ENCODE results near the gene STXBP6. TPM values are rescaled to one million over a fixed set of nuclear protein-coding genes. Genes with fewer than 3 reads are reported as not detected.

Gene STXBP6
- total and polyA plus RNA-seq, 2 of the 13 experiments (the other 11 are each of a cell fraction or from before 2014, with no cell fraction given), result 35.3 to 42.8 TPM

DNA sequence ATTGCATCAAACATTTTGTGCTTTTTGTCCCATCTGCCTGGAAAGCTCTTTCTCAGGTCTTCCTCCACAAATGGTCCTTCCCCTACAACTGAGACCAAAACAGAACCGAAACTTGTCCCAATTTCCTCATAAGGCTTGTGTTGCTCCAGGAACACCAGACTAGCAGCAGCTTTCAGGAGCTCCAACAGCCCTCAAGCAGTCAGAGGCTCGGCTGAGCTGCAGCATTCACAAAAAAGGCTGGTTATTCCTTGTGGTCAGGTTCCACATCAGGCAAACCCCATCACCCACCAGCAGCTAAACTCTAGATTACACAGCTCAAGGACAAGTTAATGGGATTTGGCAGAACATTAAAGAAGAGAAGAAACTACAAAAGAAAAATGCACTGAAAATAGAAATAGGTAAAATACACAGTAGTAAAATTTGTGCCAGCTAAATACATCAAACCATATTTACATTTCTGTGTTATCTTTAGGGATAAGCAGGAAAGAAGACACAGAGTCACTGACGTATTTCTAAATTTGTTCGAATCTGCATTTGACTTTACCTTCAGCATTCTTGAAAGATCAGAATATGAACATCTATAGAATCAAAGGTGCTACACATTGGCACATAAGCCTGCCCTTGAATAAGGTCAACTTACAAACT lies 141.2 kb downstream of the STXBP6 start (continued):
- TF ChIP-seq, protein P1, sequence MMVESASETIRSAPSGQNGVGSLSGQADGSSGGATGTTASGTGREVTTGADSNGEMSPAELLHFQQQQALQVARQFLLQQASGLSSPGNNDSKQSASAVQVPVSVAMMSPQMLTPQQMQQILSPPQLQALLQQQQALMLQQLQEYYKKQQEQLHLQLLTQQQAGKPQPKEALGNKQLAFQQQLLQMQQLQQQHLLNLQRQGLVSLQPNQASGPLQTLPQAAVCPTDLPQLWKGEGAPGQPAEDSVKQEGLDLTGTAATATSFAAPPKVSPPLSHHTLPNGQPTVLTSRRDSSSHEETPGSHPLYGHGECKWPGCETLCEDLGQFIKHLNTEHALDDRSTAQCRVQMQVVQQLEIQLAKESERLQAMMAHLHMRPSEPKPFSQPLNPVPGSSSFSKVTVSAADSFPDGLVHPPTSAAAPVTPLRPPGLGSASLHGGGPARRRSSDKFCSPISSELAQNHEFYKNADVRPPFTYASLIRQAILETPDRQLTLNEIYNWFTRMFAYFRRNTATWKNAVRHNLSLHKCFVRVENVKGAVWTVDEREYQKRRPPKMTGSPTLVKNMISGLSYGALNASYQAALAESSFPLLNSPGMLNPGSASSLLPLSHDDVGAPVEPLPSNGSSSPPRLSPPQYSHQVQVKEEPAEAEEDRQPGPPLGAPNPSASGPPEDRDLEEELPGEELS (CRISPR knock-in tag; IDR thresholded peaks at IDR 0.05), result peak; percentile 67
- TF ChIP-seq NFKBIZ (CRISPR knock-in tag; IDR thresholded peaks at IDR 0.05) (no peak), ESRRA (CRISPR knock-in tag; IDR thresholded peaks at IDR 0.05; ENCODE audit: low read depth) (0 out of 2 replicates have a peak, but pooled peaks have one; percentile 17), NFKB2 (CRISPR knock-in tag; IDR thresholded peaks at IDR 0.05; ENCODE audit: borderline replicate concordance) (no peak), MED1 (CRISPR knock-in tag; IDR thresholded peaks at IDR 0.05) (peak; percentile 67), NFIC (IDR thresholded peaks at IDR 0.05; ENCODE audit: low read length) (peak; percentile 83), RNF2 (conservative IDR thresholded peaks at IDR 0.05; ENCODE audit: low read depth) (no peak), PPARG (CRISPR knock-in tag; conservative IDR thresholded peaks at IDR 0.05) (peak; percentile 77), FOXC1 (CRISPR knock-in tag; IDR thresholded peaks at IDR 0.05; ENCODE audit: borderline replicate concordance) (peak; percentile 56; the same call in 1 of the 2 replicates), SIX4 (CRISPR knock-in tag; IDR thresholded peaks at IDR 0.05) (peak; percentile 42; the same call in 1 of the 2 replicates), ONECUT2 (CRISPR knock-in tag; IDR thresholded peaks at IDR 0.05) (no peak), ZNF232 (CRISPR knock-in tag; IDR thresholded peaks at IDR 0.05; ENCODE audit: borderline replicate concordance) (peak; percentile 98), ZNF788 (CRISPR knock-in tag; IDR thresholded peaks at IDR 0.05; ENCODE audit: borderline replicate concordance) (no peak), TAF15 (IDR thresholded peaks at IDR 0.05; ENCODE audit: low read depth, low read length, poor library complexity, severe bottlenecking) (no peak), SIX1 (CRISPR knock-in tag; IDR thresholded peaks at IDR 0.05; ENCODE audit: borderline replicate concordance) (peak; percentile 54; the same call in 1 of the 2 replicates), ZNF547 (CRISPR knock-in tag; IDR thresholded peaks at IDR 0.05) (no peak), KDM6A (CRISPR knock-in tag; IDR thresholded peaks at IDR 0.05; ENCODE audit: low read depth) (peak; percentile 57; the same call in 1 of the 2 replicates), JARID2 (CRISPR knock-in tag; IDR thresholded peaks at IDR 0.05; ENCODE audit: insufficient replicate concordance) (no peak), WIZ (CRISPR knock-in tag; IDR thresholded peaks at IDR 0.05) (peak; percentile 22; the same call in 1 of the 2 replicates), PCBP1 (IDR thresholded peaks at IDR 0.05; ENCODE audit: borderline replicate concordance, low read depth, low read length) (no peak), ERF (CRISPR knock-in tag; IDR thresholded peaks at IDR 0.05) (peak; percentile 45; the same call in 1 of the 2 replicates), RBM39 (IDR thresholded peaks at IDR 0.05; ENCODE audit: low read depth, low read length, poor library complexity, severe bottlenecking) (no peak), ZNF607 (CRISPR knock-in tag; IDR thresholded peaks at IDR 0.05; ENCODE audit: borderline replicate concordance) (no peak)
- TF ChIP-seq, protein P2, sequence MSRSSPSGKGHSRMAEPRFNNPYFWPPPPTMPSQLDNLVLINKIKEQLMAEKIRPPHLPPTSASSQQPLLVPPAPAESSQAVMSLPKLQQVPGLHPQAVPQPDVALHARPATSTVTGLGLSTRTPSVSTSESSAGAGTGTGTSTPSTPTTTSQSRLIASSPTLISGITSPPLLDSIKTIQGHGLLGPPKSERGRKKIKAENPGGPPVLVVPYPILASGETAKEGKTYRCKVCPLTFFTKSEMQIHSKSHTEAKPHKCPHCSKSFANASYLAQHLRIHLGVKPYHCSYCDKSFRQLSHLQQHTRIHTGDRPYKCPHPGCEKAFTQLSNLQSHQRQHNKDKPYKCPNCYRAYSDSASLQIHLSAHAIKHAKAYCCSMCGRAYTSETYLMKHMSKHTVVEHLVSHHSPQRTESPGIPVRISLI (CRISPR knock-in tag; IDR thresholded peaks at IDR 0.05; ENCODE audit: borderline replicate concordance), result peak; percentile 65; the same call in 1 of the 2 replicates
- TF ChIP-seq, protein P3, sequence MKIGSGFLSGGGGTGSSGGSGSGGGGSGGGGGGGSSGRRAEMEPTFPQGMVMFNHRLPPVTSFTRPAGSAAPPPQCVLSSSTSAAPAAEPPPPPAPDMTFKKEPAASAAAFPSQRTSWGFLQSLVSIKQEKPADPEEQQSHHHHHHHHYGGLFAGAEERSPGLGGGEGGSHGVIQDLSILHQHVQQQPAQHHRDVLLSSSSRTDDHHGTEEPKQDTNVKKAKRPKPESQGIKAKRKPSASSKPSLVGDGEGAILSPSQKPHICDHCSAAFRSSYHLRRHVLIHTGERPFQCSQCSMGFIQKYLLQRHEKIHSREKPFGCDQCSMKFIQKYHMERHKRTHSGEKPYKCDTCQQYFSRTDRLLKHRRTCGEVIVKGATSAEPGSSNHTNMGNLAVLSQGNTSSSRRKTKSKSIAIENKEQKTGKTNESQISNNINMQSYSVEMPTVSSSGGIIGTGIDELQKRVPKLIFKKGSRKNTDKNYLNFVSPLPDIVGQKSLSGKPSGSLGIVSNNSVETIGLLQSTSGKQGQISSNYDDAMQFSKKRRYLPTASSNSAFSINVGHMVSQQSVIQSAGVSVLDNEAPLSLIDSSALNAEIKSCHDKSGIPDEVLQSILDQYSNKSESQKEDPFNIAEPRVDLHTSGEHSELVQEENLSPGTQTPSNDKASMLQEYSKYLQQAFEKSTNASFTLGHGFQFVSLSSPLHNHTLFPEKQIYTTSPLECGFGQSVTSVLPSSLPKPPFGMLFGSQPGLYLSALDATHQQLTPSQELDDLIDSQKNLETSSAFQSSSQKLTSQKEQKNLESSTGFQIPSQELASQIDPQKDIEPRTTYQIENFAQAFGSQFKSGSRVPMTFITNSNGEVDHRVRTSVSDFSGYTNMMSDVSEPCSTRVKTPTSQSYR (CRISPR knock-in tag; IDR thresholded peaks at IDR 0.05; ENCODE audit: borderline replicate concordance), result peak; percentile 63; the same call in 1 of the 2 replicates

Measured in HepG2 (cell line).